HUDEP-2 (cell line): Measurements from ENCODE around the gene OSBPL5.
A peak's percentile ranks its signal among the peaks of the same experiment; 100 is the strongest.
"Not testable (repeated sequence)": the region's sequence is repeated elsewhere in the genome, so short reads cannot be mapped to it uniquely, and the experiment has no call there.

ENCODE experiments used
- DNase-seq, 76 experiments: peaks; one replicate each; lab custom pipeline; 2025; ENCODE audit not compliant: unreplicated experiment in 76 of 76; lab: John Stamatoyannopoulos, UW

The OSBPL5 gene

GRCh38 chr11:3066308-3066707 is 98.8 kb downstream of the OSBPL5 start:
- not testable (repeated sequence) for DNase-seq

DNA sequence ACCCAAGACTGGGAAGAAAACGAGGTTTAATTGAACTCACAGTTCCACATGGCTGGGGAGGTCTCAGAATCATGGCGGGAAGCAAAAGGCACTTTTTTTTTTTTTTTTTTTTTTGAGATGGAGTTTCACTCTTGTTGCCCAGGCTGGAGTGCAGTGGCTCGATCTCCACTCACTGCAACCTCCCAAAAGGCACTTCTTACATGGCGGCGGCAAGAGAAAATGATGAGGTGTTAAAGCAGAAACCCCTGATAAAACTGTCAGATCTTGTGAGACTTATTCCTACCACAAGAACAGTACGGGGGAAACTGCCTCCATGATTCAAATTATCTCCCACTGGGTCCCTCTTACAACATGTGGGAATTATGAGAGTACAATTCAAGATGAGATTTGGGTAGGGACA is 100.4 kb downstream of the OSBPL5 start:
- not testable (repeated sequence) for DNase-seq

DNA sequence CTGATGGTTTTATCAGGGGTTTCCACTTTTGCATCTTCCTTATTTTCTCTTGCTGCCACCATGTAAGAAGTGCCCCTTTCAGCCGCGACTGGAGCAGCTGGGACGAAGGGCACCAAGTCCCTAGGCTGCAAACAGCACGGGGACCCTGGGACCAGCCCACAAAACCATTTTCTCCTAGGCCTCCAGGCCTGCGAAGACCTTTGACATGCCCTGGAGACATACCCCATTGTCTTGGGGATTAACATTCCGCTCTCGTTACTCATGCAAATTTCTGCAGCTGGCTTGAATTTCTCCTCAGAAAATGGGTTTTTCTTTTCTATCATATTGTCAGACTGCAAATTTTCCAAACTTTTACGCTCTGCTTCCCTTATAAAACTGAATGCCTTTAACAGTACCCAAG is 101.2 kb downstream of the OSBPL5 start:
- not testable (repeated sequence) for DNase-seq

- DNase-seq = not testable (repeated sequence)
Observed at GRCh38 chr11:3063432-3063831, 101.7 kb downstream of the OSBPL5 start.

- no peak for DNase-seq
Observed at GRCh38 chr11:3060436-3061025, 104.6 kb downstream of the OSBPL5 start.

DNA sequence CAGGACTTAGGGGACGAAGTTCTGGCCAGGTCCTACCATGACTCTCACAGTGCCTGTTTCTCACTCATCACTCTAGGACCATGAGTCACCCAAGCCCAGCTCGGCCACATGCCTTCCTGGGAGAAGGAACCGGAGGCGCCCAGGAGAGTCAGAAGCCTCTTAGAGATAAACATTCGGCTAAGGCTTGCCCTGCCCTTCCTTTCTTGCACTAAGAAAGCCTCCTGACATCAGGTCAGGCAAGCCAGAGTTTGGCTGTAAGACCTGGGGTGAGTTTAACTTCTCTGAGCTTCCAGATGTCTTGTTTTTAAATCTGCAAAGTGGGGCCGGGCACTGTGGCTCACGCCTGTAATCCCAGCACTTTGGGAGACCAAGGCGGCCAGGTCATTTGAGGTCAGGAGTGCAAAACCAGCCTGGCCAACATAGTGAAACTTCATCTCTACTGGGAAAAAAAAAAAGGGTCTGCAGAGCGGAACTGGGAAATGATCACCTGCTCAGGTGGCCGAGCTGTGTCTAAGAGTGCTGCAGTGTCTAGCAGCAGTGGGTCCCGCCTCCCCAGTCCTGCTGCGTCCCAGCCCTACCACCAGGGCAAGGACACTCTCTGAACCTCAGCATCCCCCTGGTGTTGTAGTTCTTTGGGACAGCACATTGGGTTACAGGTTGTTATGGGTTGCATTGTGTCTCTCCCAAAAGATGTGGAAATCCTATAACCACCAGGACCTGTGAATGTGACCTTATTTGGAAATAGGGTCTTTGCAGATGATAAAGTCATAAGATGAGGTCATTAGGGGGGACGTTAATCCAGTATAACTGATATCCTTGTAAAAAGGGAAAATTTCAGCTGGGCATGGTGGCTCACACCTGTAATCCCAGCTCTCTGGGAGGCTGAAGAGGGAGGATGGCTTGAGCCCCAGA is 106.1 kb downstream of the OSBPL5 start:
- peak in 69 of 76 experiments; percentile 12 to 79 (median 55) for DNase-seq

GRCh38 chr11:3057069-3057963 is 107.8 kb downstream of the OSBPL5 start, which contains the start of gene CARS1:
Gene CARS1 (minus strand): TSS chr11:3057423. CDS start chr11:3057367, 56 bp downstream.
- DNase-seq = peak in 75 of 76 experiments; percentile 8 to 94 (median 87)

DNA sequence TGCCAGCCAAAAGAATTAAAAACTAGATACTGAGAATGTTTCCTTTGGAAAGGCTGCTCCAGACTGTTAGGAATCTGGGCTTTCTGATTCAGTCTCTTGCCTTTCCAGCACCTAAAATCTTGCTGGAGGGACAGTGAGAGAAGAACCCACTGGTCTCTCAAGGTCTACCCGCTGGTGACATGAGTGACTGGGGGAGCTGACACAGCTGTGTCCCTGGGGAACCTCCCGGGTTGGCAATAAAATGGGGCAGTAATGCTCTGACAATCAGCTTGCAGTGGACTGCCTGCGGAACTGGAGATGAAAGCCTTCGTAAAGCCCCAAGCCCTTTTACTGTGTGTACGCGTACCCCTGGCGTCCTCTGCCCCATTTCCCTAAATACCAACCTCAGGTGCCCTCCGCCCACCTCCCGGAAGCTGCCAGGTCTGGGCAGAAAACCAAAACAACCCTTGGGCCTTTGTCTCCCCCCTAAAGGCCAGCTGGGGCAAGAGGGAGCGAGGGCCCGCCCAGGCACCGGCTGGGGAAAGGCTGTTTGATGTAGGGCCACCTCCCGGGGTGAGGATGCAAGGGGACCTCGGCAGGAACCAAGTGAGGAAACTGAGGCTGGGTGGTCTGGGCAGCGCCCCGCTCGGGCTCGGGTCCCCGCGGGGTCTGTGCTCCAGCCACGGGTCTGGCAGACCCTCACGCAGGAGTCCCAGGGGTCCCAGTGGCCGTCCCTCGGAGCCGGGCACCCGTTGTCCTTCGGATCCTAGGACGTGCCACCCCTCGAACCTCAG is 108.6 kb downstream of the OSBPL5 start:
- DNase-seq = peak in 7 of 76 experiments; percentile 6 to 24 (median 12)

- DNase-seq = no peak
Observed at GRCh38 chr11:3055891-3056290, 109.2 kb downstream of the OSBPL5 start.

DNA sequence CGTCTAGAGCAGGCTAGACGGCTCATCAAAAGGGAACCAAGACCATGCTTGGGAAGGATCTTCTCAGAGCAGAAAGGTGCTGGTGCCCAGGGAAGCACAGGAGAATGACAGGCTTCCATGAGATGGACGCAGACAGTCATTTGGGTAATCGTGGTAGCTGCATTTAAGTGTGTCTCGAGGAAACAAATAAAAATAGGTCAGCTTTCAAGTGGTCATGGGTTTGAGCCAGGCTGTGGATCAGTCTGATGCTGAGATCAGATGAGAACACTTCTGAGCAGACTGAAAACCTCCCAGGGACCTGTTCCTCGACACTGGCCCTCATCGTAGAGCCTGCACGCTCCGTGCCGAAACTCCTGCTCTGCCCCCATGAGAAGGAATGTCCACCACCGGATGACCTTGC is 112.5 kb downstream of the OSBPL5 start:
- DNase-seq = no peak

GRCh38 chr11:3052109-3052479 is 113.0 kb downstream of the OSBPL5 start:
- DNase-seq = no peak

DNA sequence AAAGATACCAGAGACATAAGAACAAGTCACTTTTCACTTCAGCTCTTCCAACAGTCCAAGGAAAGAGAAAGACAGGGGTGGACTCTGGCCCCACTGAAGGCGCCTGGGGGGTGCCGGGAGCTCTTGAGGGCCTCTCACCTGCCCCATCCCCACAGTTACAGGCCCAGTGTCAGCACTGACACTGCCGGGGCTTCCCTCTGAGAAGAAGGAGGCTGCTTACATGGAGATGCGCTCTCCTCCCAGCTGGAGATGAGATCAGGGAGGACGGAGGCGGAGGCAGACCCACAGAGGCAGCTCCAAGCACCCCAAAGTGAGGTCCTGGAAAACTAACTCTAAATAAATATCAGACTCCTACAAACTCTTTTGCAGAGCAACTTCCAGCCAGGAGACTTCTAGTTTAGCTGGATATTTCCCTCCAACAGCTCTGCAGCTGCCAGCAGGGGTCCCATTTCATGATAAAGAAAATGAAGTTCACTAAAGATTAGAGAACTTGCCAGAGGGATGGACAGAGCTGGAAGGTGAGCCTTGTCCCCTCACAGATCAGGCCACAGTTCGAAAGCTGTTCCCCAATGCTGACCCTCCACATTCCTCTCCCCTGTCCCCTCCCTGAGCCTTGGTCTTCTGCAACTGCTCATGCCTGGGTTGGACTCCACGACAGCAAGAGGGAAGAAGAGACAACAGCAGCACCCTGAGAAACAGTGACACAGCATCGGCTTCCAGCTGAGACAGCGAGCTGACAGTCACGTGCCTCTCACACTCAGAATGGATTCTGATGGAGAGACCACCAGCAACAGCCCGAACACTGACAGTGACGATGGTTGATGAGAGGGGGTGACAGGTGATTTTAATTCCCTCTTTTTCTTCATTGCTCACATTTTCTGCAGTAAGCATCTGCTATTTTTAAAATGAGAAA is 113.7 kb downstream of the OSBPL5 start:
- no peak for DNase-seq

DNA sequence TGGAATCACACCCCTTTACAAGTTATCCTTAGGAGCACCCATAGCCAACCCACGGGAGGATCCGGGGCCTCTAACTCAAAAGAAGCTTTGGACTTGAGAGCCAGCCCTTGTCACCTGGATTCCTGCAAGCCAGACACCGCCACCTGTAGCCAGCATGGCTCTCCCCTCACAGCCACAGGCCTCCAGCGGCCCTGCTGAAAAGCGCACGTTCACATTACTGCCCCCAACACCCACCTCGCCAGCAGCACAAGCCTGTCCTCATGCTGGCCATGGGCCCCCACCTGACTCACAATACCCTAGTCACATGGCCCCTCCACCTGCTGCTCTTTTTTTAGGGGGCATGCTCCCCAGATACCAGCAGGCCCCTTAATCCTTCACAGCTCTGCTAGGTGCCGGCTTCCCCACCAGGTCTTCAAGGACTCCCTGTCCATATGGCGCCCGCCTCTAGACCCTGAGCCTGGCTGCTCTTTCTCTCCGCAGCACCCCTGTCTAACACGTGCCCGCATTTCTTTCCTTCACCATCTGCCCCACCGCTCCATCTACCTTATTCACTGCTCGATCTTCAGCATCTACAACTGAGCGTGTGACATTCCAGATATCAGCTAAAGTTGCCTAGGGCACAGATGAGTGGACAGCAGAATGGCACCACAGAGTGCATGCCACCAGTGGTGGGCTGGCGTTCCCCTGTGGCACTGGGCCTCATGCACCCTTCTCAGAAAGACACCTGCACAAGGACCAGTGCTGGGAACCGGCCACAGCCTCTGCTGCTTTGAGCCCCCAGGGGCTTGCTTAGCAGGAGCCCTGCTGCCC is 114.5 kb downstream of the OSBPL5 start:
- no peak for DNase-seq

DNA sequence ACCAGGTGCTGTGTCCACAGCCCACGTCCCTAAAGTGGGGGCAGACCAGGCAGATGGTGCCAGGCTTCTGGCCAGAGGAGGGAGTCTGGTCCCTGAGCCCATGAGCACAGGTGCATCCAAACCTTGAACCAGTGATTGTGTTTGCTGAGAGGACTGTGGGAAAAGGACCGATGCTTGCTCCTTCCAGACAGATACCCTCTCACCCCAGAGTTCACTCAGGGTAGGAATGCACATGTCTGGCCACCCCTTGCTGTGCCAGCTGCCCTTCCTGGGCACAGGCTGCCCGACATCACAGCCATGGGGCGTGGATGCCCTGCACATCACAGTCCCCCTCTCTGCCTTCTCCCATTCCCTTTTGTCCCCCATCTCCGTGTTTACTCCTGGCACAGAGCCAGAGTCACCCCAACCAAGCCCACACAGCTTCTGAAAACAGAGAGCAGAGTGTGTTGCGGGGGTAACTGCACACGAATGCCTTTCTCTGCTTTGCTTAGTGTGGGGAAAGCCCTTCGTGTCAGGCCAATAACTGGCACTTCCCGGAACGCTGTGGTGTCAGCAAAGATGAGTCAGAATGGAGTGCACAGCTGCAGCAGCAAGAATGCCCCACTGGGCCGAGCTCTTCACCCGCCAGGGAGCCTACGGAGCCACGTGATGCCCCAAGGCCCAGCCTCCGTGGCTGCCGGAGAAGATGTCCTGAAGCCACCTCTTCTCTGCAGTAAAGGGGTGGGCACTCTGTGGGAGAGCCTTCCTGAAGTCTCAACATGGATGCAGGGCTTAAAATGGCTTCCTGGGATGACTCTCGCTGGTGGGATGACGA is 115.5 kb downstream of the OSBPL5 start:
- DNase-seq = peak in 1 of 76 experiments; percentile 48

GRCh38 chr11:3047637-3048036 is 117.5 kb downstream of the OSBPL5 start:
- no peak for DNase-seq

DNA sequence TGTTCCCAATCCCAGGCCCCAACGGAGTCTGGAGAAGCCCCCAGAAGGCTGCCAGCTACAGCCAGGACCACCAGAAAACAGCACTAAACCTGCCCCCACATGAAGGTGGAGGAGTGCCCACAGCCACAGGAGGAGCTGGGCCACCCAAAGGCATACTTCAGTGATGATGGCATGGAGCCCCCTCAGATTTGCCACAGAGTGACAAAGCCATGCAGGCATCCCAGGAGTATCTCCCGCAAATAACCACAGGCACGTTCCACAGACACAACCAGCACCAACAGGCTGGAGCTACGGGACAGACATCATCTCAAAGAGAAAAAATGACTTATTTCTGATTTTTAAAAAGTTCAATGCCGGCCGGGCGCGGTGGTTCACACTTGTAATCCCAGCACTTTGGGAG is 118.5 kb downstream of the OSBPL5 start:
- DNase-seq = no peak

GRCh38 chr11:3046190-3046589 is 118.9 kb downstream of the OSBPL5 start:
- DNase-seq = no peak
